Keratinocyte (primary cell): ENCODE measurements around the gene TMEM88.

Experiments used
- CTCF ChIP-seq, 3 experiments: IDR thresholded peaks in 1 of 3; conservative IDR thresholded peaks in 1 of 3; optimal IDR thresholded peaks in 1 of 3; 2 replicates in 2 of 3; 3 replicates in 1 of 3; pipeline versions ENCODE3 to v1.5.1; 2011; ENCODE audit warnings: low read length in 3 of 3, mild to moderate bottlenecking in 3 of 3, moderate library complexity in 2 of 3, control low read depth in 1 of 3, inconsistent platforms in 1 of 3; ENCODE audit not compliant: insufficient read depth in 2 of 3; ENCODE audit errors: extremely low read depth in 1 of 3
- EZH2 ChIP-seq: IDR thresholded peaks from one replicate; pipeline ENCODE4 v1.6.1; 2012; ENCODE audit warnings: inconsistent platforms, mild to moderate bottlenecking, low read length, moderate library complexity

DNA sequence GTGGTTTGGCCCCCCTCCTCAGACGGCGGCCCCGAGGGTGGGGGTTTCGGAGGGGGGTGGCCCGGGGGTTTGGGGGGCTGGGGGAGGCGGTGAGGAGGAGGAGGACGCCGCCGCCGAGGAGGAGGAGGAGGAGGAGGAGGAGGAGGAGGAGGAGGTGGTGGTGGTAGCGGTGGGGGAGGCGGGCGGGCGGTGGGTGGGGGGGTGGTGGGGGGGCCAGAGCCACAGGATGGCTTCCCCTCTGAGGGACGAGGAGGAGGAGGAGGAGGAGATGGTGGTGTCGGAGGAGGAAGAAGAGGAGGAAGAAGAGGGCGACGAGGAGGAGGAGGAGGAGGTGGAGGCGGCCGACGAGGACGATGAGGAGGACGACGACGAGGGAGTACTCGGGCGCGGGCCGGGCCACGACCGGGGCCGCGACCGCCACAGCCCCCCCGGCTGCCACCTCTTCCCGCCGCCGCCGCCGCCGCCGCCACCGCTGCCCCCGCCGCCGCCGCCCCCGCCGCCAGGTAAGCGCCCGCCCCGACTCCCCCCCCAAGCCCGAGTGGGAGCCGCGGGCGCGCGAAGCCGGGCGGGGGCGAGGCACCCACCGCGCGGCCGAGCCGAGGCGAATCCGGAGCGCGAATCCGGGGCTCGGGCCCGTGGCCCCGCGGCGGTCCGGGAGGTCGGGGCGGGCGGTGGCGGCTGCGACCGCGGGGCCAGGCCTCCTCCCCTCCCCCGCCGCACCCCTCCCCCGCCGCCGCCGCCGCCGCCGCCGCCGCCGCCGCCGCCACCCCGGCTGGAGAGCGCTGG lies 29.9 kb downstream of the TMEM88 start:
- TF ChIP-seq EZH2 (no peak), CTCF (optimal IDR thresholded peaks at IDR 0.05 in 1 of 3, IDR thresholded peaks at IDR 0.05 in 1 of 3, conservative IDR thresholded peaks at IDR 0.05 in 1 of 3; ENCODE audit: extremely low read depth in 1 of 3, insufficient read depth in 2 of 3, low read length in 3 of 3) (no peak)
